Measurements from ENCODE around the gene ZDHHC20.

DNA sequence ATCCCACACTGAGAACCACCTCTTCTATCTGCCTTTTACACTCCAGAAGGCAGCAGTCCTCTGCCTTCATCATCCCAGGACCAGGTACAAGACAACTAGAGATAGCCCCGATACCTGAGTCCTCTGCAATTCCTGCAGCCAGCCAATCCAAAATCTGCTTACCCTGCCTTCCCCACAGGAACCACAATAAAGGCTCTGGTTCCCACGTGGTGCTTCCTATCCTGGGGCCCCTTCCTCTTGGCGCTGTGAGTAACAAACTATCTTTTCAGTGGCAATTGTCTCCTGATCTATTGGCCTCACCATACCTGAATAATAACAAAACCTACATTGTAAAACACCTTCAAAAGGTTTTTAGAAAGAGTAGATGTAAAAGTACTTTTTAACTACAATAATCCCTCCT, 63.1 kb downstream of the ZDHHC20 start:
- TF ChIP-seq, protein P1, sequence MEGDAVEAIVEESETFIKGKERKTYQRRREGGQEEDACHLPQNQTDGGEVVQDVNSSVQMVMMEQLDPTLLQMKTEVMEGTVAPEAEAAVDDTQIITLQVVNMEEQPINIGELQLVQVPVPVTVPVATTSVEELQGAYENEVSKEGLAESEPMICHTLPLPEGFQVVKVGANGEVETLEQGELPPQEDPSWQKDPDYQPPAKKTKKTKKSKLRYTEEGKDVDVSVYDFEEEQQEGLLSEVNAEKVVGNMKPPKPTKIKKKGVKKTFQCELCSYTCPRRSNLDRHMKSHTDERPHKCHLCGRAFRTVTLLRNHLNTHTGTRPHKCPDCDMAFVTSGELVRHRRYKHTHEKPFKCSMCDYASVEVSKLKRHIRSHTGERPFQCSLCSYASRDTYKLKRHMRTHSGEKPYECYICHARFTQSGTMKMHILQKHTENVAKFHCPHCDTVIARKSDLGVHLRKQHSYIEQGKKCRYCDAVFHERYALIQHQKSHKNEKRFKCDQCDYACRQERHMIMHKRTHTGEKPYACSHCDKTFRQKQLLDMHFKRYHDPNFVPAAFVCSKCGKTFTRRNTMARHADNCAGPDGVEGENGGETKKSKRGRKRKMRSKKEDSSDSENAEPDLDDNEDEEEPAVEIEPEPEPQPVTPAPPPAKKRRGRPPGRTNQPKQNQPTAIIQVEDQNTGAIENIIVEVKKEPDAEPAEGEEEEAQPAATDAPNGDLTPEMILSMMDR (IDR thresholded peaks at IDR 0.05): no peak
- TF ChIP-seq POLR2AphosphoS5 (IDR thresholded peaks at IDR 0.05) (no peak), POLR2A (IDR thresholded peaks at IDR 0.05) (no peak)
